OCI-LY1 (cell line): ENCODE measurements around the gene AEN.

Source experiments
- H2AFZ ChIP-seq: fragments of 200-600 bp; sonication (generic), shearing (Covaris generic); 2 replicates; pipeline ENCODE4 v1.6.0; 2014; ENCODE audit warnings: antibody characterized with exemption, mild to moderate bottlenecking, low read length
- H3F3A ChIP-seq: fragments of 200-600 bp; sonication (generic), shearing (Covaris generic); 2 replicates; pipeline ENCODE4 v1.6.0; 2014; ENCODE audit warnings: mild to moderate bottlenecking, antibody characterized with exemption, low read length, moderate library complexity; ENCODE audit not compliant: insufficient read depth
- H3K27ac ChIP-seq: fragments of 200-600 bp; sonication (generic); 2 replicates; pipeline ENCODE4 v1.5.1; 2014; ENCODE audit warnings: low read length, mixed run types, mild to moderate bottlenecking, low read depth; ENCODE audit not compliant: poor library complexity, severe bottlenecking
- H3K27me3 ChIP-seq: fragments of 200-600 bp; sonication (generic); 2 replicates; pipeline ENCODE4 v1.6.0; 2014; ENCODE audit warnings: antibody characterized with exemption, mild to moderate bottlenecking, low read length, moderate library complexity; ENCODE audit not compliant: insufficient read depth
- H3K36me3 ChIP-seq: fragments of 200-600 bp; sonication (generic); 2 replicates; pipeline ENCODE4 v1.6.1; 2014; ENCODE audit warnings: mild to moderate bottlenecking, antibody characterized with exemption, low read length, moderate library complexity, mixed read lengths; ENCODE audit not compliant: insufficient read depth
- H3K4me1 ChIP-seq: fragments of 200-600 bp; sonication (generic); 2 replicates; pipeline ENCODE4 v1.5.1; 2014; ENCODE audit warnings: mild to moderate bottlenecking, low read length, moderate library complexity; ENCODE audit not compliant: insufficient read depth, severe bottlenecking
- H3K4me2 ChIP-seq: fragments of 200-600 bp; sonication (generic), shearing (Covaris generic); 2 replicates; pipeline ENCODE4 v1.6.1; 2014; ENCODE audit warnings: low read length
- H3K4me3 ChIP-seq: fragments of 200-600 bp; sonication (generic); 2 replicates; pipeline ENCODE4 v1.5.1; 2014; ENCODE audit warnings: low read length, low read depth, mild to moderate bottlenecking, mixed read lengths; ENCODE audit not compliant: poor library complexity, severe bottlenecking
- H3K79me2 ChIP-seq: fragments of 200-600 bp; shearing (Covaris generic); 2 replicates; pipeline ENCODE4 v1.6.1; 2016; ENCODE audit warnings: mixed run types, low read length, mixed read lengths; ENCODE audit not compliant: insufficient read depth
- H3K9ac ChIP-seq: fragments of 200-600 bp; sonication (generic), shearing (Covaris generic); 2 replicates; pipeline ENCODE4 v1.6.1; 2014; ENCODE audit warnings: mild to moderate bottlenecking, low read length, mixed read lengths
- H3K9me2 ChIP-seq: fragments of 200-600 bp; sonication (generic), shearing (Covaris generic); 2 replicates; pipeline ENCODE4 v1.6.1; 2014; ENCODE audit warnings: low read depth, mild to moderate bottlenecking, low read length, mixed read lengths
- H3K9me3 ChIP-seq: fragments of 200-600 bp; shearing (Covaris generic); 2 replicates; pipeline ENCODE4 v1.6.1; 2014; ENCODE audit warnings: low read length, mixed read lengths
- H4K20me1 ChIP-seq: fragments of 200-600 bp; sonication (generic), shearing (Covaris generic); 2 replicates; pipeline ENCODE4 v1.6.0; 2016; ENCODE audit warnings: mild to moderate bottlenecking, low read length; ENCODE audit not compliant: insufficient read depth
- EZH2 ChIP-seq: fragments of 200-600 bp; sonication (generic), shearing (Covaris generic); IDR thresholded peaks from 2 replicates; pipeline ENCODE4 v1.8.0; 2017; ENCODE audit warnings: borderline replicate concordance, mixed run types, mild to moderate bottlenecking, antibody characterized with exemption, low read length, moderate library complexity, mixed read lengths
- TF ChIP-seq, protein P1 (sequence below): fragments of 200-600 bp; sonication (generic), shearing (Covaris generic); IDR thresholded peaks from 2 replicates; pipeline ENCODE4 v1.5.1; 2017; ENCODE audit warnings: mild to moderate bottlenecking, antibody characterized with exemption, low read length, moderate library complexity, mixed read lengths

Gene AEN

DNA sequence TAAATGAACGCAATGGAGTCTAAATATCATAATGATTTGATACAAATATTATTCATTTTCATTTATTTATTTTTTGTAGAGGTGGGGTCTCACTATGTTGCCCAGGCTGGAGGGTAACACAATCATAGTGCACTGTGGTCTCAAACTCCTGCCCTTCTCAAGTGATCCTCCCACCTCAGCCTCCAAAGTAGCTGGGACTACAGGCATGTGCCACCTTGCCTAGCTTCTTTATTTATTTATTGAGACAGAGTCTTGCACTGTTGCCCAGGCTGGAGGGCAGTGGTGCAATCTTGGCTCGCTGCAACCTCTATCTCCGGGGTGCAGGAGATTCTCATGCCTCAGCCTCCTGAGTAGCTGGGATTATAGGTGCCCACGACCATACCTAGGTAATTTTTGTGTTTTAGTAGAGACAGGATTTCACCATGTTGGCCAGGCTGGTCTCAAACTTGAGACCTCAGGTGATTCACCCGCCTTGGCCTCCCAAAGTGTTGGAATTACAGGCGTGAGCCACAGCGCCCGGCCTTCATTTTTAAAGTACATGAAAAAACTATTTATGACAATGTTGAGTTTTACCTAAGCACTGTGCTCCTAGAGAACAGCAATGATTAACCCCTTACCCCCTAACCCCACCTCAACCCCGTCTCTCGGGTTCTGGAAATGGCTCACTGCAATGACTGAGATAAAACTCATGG is 4.0 kb upstream of the AEN start:
- Histone ChIP-seq H4K20me1 (no peaks in the 10 kb centered on the region), H3K27ac (no peak overlapping the region), H3K9me2 (no peaks in the 10 kb centered on the region), H3K79me2 (peaks cover 8% of the 10 kb centered on the region), H3K36me3 (no peaks in the 10 kb centered on the region), H2AFZ (no peak overlapping the region), H3K9me3 (no peaks in the 10 kb centered on the region), H3K4me2 (no peak overlapping the region), H3K9ac (no peak overlapping the region), H3K4me1 (peaks cover 11% of the 10 kb centered on the region), H3K4me3 (no peak overlapping the region), H3K27me3 (no peaks in the 10 kb centered on the region), H3F3A (no peaks in the 10 kb centered on the region)
- TF ChIP-seq, protein P1, sequence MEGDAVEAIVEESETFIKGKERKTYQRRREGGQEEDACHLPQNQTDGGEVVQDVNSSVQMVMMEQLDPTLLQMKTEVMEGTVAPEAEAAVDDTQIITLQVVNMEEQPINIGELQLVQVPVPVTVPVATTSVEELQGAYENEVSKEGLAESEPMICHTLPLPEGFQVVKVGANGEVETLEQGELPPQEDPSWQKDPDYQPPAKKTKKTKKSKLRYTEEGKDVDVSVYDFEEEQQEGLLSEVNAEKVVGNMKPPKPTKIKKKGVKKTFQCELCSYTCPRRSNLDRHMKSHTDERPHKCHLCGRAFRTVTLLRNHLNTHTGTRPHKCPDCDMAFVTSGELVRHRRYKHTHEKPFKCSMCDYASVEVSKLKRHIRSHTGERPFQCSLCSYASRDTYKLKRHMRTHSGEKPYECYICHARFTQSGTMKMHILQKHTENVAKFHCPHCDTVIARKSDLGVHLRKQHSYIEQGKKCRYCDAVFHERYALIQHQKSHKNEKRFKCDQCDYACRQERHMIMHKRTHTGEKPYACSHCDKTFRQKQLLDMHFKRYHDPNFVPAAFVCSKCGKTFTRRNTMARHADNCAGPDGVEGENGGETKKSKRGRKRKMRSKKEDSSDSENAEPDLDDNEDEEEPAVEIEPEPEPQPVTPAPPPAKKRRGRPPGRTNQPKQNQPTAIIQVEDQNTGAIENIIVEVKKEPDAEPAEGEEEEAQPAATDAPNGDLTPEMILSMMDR = no peak
- TF ChIP-seq EZH2 = no peak

DNA sequence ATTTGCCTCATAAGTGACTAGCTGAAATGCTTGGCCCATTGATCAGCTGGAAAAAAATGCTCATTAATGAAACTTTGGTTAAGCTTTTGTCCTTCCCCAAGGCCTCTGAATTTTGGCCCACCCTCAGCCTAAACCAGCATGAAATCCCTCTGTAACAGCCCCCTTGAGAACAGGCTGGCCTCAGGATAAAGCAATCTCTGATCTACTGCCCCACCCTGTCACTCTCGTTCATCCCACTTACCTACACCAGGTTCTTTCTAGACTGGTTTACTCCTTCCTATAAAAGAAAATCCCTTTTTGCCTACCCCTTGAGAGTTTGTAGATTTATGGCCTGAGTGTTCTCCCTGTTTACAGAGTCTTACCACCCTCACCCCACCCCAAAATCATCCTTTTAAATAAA is 3.4 kb upstream of the AEN start:
- Histone ChIP-seq H3K4me2 (no peak overlapping the region), H3K4me1 (peaks cover 14% of the 10 kb centered on the region), H3K9ac (no peak overlapping the region), H3K27me3 (no peaks in the 10 kb centered on the region), H3K36me3 (no peaks in the 10 kb centered on the region), H4K20me1 (no peaks in the 10 kb centered on the region), H2AFZ (no peak overlapping the region), H3K79me2 (peaks cover 14% of the 10 kb centered on the region), H3K9me2 (no peaks in the 10 kb centered on the region), H3K27ac (no peak overlapping the region), H3K9me3 (no peaks in the 10 kb centered on the region), H3F3A (no peaks in the 10 kb centered on the region), H3K4me3 (no peak overlapping the region)
- TF ChIP-seq, protein P1 = no peak
- no peak for TF ChIP-seq EZH2

DNA sequence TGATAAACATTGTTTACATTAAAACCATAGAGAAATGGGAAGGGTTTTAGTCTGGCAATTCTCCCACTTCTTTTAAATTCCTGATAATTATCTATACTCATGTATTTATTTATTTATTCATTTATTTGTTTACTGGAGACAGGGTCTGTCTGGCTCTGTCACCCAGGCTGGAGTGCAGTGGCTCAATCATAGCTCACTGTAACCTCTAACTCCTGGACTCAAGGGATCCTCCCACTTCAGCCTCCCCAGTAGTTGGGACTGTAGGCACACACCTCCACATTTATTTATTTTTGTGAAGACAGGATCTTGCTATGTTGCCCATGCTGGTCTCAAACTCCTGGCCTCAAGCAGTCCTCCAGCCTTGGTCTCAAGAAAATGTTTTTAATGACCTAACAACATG is 2.5 kb upstream of the AEN start:
- H3K4me2 ChIP-seq = no peak overlapping the region
- H3K9me2 ChIP-seq = no peaks in the 10 kb centered on the region
- no peak overlapping the region for H3K9ac ChIP-seq
- H3K27me3 ChIP-seq = no peaks in the 10 kb centered on the region
- H2AFZ ChIP-seq = no peak overlapping the region
- H3K4me1 ChIP-seq = peaks cover 23% of the 10 kb centered on the region
- peaks cover 23% of the 10 kb centered on the region for H3K79me2 ChIP-seq
- H3K36me3 ChIP-seq = no peaks in the 10 kb centered on the region
- no peak for TF ChIP-seq EZH2
- TF ChIP-seq, protein P1 = no peak
- H3K9me3 ChIP-seq = no peaks in the 10 kb centered on the region
- no peak overlapping the region for H3K4me3 ChIP-seq
- no peaks in the 10 kb centered on the region for H3F3A ChIP-seq
- H3K27ac ChIP-seq = no peak overlapping the region
- H4K20me1 ChIP-seq = no peaks in the 10 kb centered on the region
